ENCODE data around the gene CHST11.

DNA sequence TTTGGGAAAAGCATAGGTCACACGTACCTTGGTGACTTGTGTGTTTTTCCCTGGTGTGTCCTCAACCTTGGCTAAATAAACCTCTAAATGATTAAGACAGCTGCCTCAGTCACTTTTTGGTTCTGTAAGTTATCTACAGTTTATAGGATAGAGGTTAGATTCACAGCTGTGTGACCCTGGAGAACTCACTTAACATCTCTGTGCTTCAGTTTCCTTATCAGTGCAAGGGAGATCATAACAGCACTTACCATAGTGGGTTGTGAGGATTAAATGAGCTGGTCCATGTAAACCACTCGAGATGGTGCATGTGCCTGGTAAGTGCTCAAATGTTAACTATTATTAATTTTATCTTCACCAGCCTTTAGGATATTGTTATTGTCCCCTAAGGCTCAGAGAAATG is 35.4 kb upstream of the CHST11 start:
- TF ChIP-seq, protein P1, sequence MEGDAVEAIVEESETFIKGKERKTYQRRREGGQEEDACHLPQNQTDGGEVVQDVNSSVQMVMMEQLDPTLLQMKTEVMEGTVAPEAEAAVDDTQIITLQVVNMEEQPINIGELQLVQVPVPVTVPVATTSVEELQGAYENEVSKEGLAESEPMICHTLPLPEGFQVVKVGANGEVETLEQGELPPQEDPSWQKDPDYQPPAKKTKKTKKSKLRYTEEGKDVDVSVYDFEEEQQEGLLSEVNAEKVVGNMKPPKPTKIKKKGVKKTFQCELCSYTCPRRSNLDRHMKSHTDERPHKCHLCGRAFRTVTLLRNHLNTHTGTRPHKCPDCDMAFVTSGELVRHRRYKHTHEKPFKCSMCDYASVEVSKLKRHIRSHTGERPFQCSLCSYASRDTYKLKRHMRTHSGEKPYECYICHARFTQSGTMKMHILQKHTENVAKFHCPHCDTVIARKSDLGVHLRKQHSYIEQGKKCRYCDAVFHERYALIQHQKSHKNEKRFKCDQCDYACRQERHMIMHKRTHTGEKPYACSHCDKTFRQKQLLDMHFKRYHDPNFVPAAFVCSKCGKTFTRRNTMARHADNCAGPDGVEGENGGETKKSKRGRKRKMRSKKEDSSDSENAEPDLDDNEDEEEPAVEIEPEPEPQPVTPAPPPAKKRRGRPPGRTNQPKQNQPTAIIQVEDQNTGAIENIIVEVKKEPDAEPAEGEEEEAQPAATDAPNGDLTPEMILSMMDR (IDR thresholded peaks at IDR 0.05 in 2 of 3, conservative IDR thresholded peaks at IDR 0.05 in 1 of 3; ENCODE audit: control insufficient read depth in 2 of 3, extremely low read depth in 1 of 3, insufficient read depth in 1 of 3, low read depth in 3 of 3, low read length in 3 of 3): no peak
- TF ChIP-seq MYC (IDR thresholded peaks at IDR 0.05; ENCODE audit: insufficient read depth, insufficient read length, insufficient replicate concordance, low read length, severe bottlenecking) (no peak), POLR2A (IDR thresholded peaks at IDR 0.05; ENCODE audit: low read depth, low read length) (no peak), LARP7 (IDR thresholded peaks at IDR 0.05) (no peak), NR2C2 (IDR thresholded peaks at IDR 0.05; ENCODE audit: borderline replicate concordance, control insufficient read depth, insufficient read length, low read depth) (no peak), TCF3 (IDR thresholded peaks at IDR 0.05; ENCODE audit: borderline replicate concordance, insufficient read depth, low read depth, low read length) (no peak), CBX5 (IDR thresholded peaks at IDR 0.05; ENCODE audit: low read depth) (no peak)
- TF ChIP-seq, protein P2, sequence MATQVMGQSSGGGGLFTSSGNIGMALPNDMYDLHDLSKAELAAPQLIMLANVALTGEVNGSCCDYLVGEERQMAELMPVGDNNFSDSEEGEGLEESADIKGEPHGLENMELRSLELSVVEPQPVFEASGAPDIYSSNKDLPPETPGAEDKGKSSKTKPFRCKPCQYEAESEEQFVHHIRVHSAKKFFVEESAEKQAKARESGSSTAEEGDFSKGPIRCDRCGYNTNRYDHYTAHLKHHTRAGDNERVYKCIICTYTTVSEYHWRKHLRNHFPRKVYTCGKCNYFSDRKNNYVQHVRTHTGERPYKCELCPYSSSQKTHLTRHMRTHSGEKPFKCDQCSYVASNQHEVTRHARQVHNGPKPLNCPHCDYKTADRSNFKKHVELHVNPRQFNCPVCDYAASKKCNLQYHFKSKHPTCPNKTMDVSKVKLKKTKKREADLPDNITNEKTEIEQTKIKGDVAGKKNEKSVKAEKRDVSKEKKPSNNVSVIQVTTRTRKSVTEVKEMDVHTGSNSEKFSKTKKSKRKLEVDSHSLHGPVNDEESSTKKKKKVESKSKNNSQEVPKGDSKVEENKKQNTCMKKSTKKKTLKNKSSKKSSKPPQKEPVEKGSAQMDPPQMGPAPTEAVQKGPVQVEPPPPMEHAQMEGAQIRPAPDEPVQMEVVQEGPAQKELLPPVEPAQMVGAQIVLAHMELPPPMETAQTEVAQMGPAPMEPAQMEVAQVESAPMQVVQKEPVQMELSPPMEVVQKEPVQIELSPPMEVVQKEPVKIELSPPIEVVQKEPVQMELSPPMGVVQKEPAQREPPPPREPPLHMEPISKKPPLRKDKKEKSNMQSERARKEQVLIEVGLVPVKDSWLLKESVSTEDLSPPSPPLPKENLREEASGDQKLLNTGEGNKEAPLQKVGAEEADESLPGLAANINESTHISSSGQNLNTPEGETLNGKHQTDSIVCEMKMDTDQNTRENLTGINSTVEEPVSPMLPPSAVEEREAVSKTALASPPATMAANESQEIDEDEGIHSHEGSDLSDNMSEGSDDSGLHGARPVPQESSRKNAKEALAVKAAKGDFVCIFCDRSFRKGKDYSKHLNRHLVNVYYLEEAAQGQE (IDR thresholded peaks at IDR 0.05; ENCODE audit: low read depth, low read length): no peak
- TF ChIP-seq, protein P3, sequence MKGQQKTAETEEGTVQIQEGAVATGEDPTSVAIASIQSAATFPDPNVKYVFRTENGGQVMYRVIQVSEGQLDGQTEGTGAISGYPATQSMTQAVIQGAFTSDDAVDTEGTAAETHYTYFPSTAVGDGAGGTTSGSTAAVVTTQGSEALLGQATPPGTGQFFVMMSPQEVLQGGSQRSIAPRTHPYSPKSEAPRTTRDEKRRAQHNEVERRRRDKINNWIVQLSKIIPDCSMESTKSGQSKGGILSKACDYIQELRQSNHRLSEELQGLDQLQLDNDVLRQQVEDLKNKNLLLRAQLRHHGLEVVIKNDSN (IDR thresholded peaks at IDR 0.05; ENCODE audit: borderline replicate concordance, extremely low read length, insufficient read depth, low read depth, low read length): no peak
